H1 (cell line): Measurements from ENCODE around the gene VGLL4. TPM values are rescaled to one million over a fixed set of nuclear protein-coding genes. Genes with fewer than 3 reads are reported as not detected.
A peak's percentile ranks its signal among the peaks of the same experiment; 100 is the strongest.

Experiments
- CTCF ChIA-PET: fragments of 300-600 bp; sonication (Branson Sonifier 250); formaldehyde crosslinking; loops from one replicate; lab custom pipeline; 2021; ENCODE audit not compliant: partially characterized antibody; lab: Charles Lee
- POLR2A ChIA-PET: fragments of 300-600 bp; sonication (Branson Sonifier 250); formaldehyde crosslinking; loops from one replicate; lab custom pipeline; 2021; ENCODE audit warnings: inconsistent platforms; ENCODE audit not compliant: partially characterized antibody; lab: Charles Lee
- DNase-seq, 2 experiments: peaks; one replicate each; pipeline versions ENCODE4 v3.0.0 to v3.0.0-alpha.2; 2010 to 2022; ENCODE audit warnings: low spot score in 2 of 2, low read depth in 1 of 2, mixed read lengths in 1 of 2
- FAIRE-seq: peaks from 2 replicates; lab custom pipeline; 2011; peaks lifted over from hg19 to GRCh38; lab: Jason Lieb, UNC
- H2AFZ ChIP-seq: 2 replicates; pipeline ENCODE4 v1.8.1; 2012; ENCODE audit warnings: low read length, inconsistent platforms
- H2AK5ac ChIP-seq: 2 replicates; pipeline ENCODE4 v1.6.1; 2013; ENCODE audit warnings: low read depth, low read length
- H2BK120ac ChIP-seq: replicated peaks from 2 replicates; pipeline ENCODE3; 2013; ENCODE audit warnings: low read depth, low read length, inconsistent platforms
- H2BK12ac ChIP-seq: 2 replicates; pipeline ENCODE4 v1.6.1; 2013; ENCODE audit warnings: low read depth, low read length
- H2BK15ac ChIP-seq: 2 replicates; pipeline ENCODE4 v1.6.1; 2013; ENCODE audit warnings: low read length
- H2BK20ac ChIP-seq: 2 replicates; pipeline ENCODE4 v1.6.1; 2013; ENCODE audit warnings: low read length
- H2BK5ac ChIP-seq: 2 replicates; pipeline ENCODE4 v1.6.1; 2013; ENCODE audit warnings: low read depth, low read length
- H3K14ac ChIP-seq: 2 replicates; pipeline ENCODE4 v1.6.1; 2013; ENCODE audit warnings: inconsistent platforms; ENCODE audit not compliant: insufficient read length
- H3K18ac ChIP-seq: 2 replicates; pipeline ENCODE4 v1.6.1; 2013; ENCODE audit warnings: low read length; ENCODE audit errors: extremely low read depth
- H3K23ac ChIP-seq: 2 replicates; pipeline ENCODE4 v1.6.1; 2013; ENCODE audit warnings: inconsistent platforms; ENCODE audit not compliant: insufficient read length
- H3K23me2 ChIP-seq: 2 replicates; pipeline ENCODE4 v1.6.1; 2013; ENCODE audit warnings: low read depth, low read length
- H3K27ac ChIP-seq: 2 replicates; pipeline ENCODE4 v1.6.1; 2011; ENCODE audit warnings: low read depth, low read length, inconsistent platforms
- H3K27me3 ChIP-seq, 4 experiments: replicated peaks in 1 of 4; 1 replicate in 1 of 4; 2 replicates in 3 of 4; pipeline versions ENCODE4 v1.6.1 to v1.8.1; 2011 to 2013; ENCODE audit warnings: low read length in 3 of 4, mild to moderate bottlenecking in 3 of 4, inconsistent platforms in 2 of 4, mixed read lengths in 2 of 4, moderate library complexity in 1 of 4; ENCODE audit not compliant: control insufficient read depth in 3 of 4, insufficient read depth in 3 of 4; ENCODE audit errors: extremely low read depth in 1 of 4
- H3K36me3 ChIP-seq, 4 experiments: 2 replicates each; pipeline versions ENCODE4 v1.6.1 to v1.8.1; 2011 to 2013; ENCODE audit warnings: mild to moderate bottlenecking in 4 of 4, low read length in 3 of 4, moderate library complexity in 2 of 4, control low read depth in 1 of 4, inconsistent platforms in 1 of 4; ENCODE audit not compliant: insufficient read depth in 4 of 4, control insufficient read depth in 2 of 4
- H3K4ac ChIP-seq: replicated peaks from 2 replicates; pipeline ENCODE3; 2013; ENCODE audit warnings: low read length, low read depth, mixed read lengths, inconsistent platforms; ENCODE audit not compliant: insufficient read length
- H3K4me1 ChIP-seq, 4 experiments: replicated peaks in 1 of 4; 1 replicate in 1 of 4; 2 replicates in 3 of 4; pipeline versions ENCODE4 v1.6.1 to v1.8.1; 2011 to 2013; ENCODE audit warnings: low read length in 3 of 4, inconsistent platforms in 2 of 4, mixed read lengths in 1 of 4; ENCODE audit not compliant: insufficient read depth in 4 of 4, control insufficient read depth in 3 of 4
- H3K4me2 ChIP-seq, 2 experiments: 2 replicates each; pipeline versions ENCODE4 v1.6.1 to v1.8.1; 2011 to 2013; ENCODE audit warnings: low read depth in 2 of 2, low read length in 2 of 2, control low read depth in 1 of 2, inconsistent platforms in 1 of 2, mild to moderate bottlenecking in 1 of 2; ENCODE audit not compliant: insufficient read depth in 1 of 2
- H3K4me3 ChIP-seq, 4 experiments: fragments of 200-600, 300-600 bp in 1 of 4; sonication (generic), shearing (Covaris generic), sonication (Bioruptor Twin) in 1 of 4; 2 replicates each; pipeline versions ENCODE4 v1.5.1 to v1.8.1; 2011 to 2016; ENCODE audit warnings: low read length in 4 of 4, low read depth in 3 of 4, control low read depth in 2 of 4, inconsistent platforms in 2 of 4, mild to moderate bottlenecking in 2 of 4, mixed read lengths in 1 of 4, moderate library complexity in 1 of 4; ENCODE audit not compliant: insufficient read depth in 2 of 4; ENCODE audit errors: extremely low read depth in 1 of 4
- H3K56ac ChIP-seq: replicated peaks from 2 replicates; pipeline ENCODE3; 2013; ENCODE audit warnings: low read depth, mild to moderate bottlenecking, mixed read lengths, low read length, inconsistent platforms; ENCODE audit not compliant: insufficient read length
- H3K79me1 ChIP-seq: 2 replicates; pipeline ENCODE4 v1.6.1; 2013; ENCODE audit warnings: low read depth, low read length, control low read depth
- H3K79me2 ChIP-seq, 2 experiments: 2 replicates each; pipeline versions ENCODE4 v1.6.1 to v1.8.1; 2012 to 2013; ENCODE audit warnings: low read length in 2 of 2, mild to moderate bottlenecking in 2 of 2, inconsistent platforms in 1 of 2; ENCODE audit not compliant: insufficient read depth in 2 of 2, control insufficient read depth in 1 of 2
- H3K9ac ChIP-seq, 4 experiments: replicated peaks in 1 of 4; 1 replicate in 1 of 4; 2 replicates in 3 of 4; pipeline versions ENCODE4 v1.6.1 to v1.8.1; 2011 to 2013; ENCODE audit warnings: low read depth in 3 of 4, low read length in 3 of 4, control low read depth in 2 of 4, mild to moderate bottlenecking in 2 of 4, moderate library complexity in 2 of 4, inconsistent platforms in 1 of 4; ENCODE audit errors: extremely low read depth in 1 of 4
- H3K9me3 ChIP-seq, 2 experiments: 2 replicates each; pipeline versions ENCODE4 v1.6.1 to v1.8.1; 2012 to 2013; ENCODE audit warnings: mild to moderate bottlenecking in 2 of 2, moderate library complexity in 2 of 2, control low read depth in 1 of 2, inconsistent platforms in 1 of 2, low read depth in 1 of 2, low read length in 1 of 2, mixed read lengths in 1 of 2; ENCODE audit not compliant: insufficient read depth in 2 of 2
- H4K20me1 ChIP-seq, 2 experiments: replicated peaks in 1 of 2; 2 replicates each; pipeline versions ENCODE3 to v1.8.1; 2011 to 2013; ENCODE audit warnings: inconsistent platforms in 2 of 2, low read length in 2 of 2, mild to moderate bottlenecking in 1 of 2; ENCODE audit not compliant: insufficient read depth in 2 of 2, control insufficient read depth in 1 of 2
- H4K5ac ChIP-seq: 2 replicates; pipeline ENCODE4 v1.6.1; 2013; ENCODE audit warnings: low read length, low read depth, mixed read lengths, inconsistent platforms; ENCODE audit not compliant: insufficient read length
- H4K8ac ChIP-seq: 2 replicates; pipeline ENCODE4 v1.8.0; 2013; ENCODE audit warnings: mild to moderate bottlenecking, moderate library complexity, low read length, inconsistent platforms; ENCODE audit not compliant: insufficient read depth; ENCODE audit errors: extremely low read depth
- H4K91ac ChIP-seq: replicated peaks from 2 replicates; pipeline ENCODE3; 2013; ENCODE audit warnings: low read length, mixed read lengths, inconsistent platforms; ENCODE audit not compliant: insufficient read length
- BACH1 ChIP-seq: IDR thresholded peaks from 2 replicates; pipeline ENCODE4 v1.6.1; 2012; ENCODE audit warnings: low read length, improper control_type of control experiment
- BRCA1 ChIP-seq: IDR thresholded peaks from 2 replicates; pipeline ENCODE4 v1.6.1; 2012; ENCODE audit warnings: low read depth, low read length, improper control_type of control experiment
- CBX8 ChIP-seq: fragments of 300-800, 300-1000 bp; sonication (generic); IDR thresholded peaks from 2 replicates; pipeline ENCODE4 v1.7.1; 2016; ENCODE audit warnings: low read depth, low read length, borderline replicate concordance
- CHD2 ChIP-seq: IDR thresholded peaks from 2 replicates; pipeline ENCODE4 v1.6.1; 2012; ENCODE audit warnings: low read length, improper control_type of control experiment
- EZH2 ChIP-seq: fragments of 200-600 bp; sonication (generic); IDR thresholded peaks from 2 replicates; pipeline ENCODE4 v1.7.1; 2012; ENCODE audit warnings: low read depth, mild to moderate bottlenecking, moderate library complexity, low read length, inconsistent platforms; ENCODE audit not compliant: severe bottlenecking
- GTF2F1 ChIP-seq: IDR thresholded peaks from 2 replicates; pipeline ENCODE4 v1.6.1; 2012; ENCODE audit warnings: low read depth, low read length, improper control_type of control experiment, borderline replicate concordance
- JUND ChIP-seq: IDR thresholded peaks from 2 replicates; pipeline ENCODE4 v1.6.1; 2011; ENCODE audit warnings: mild to moderate bottlenecking, improper control_type of control experiment, low read length
- RNF2 ChIP-seq: fragments of 200-900, 300-1000 bp; sonication (generic); IDR thresholded peaks from 2 replicates; pipeline ENCODE4 v1.7.1; 2016; ENCODE audit warnings: borderline replicate concordance, low read depth, mild to moderate bottlenecking, antibody characterized with exemption, low read length; ENCODE audit not compliant: poor library complexity, severe bottlenecking; ENCODE audit errors: missing control alignments
- SIN3A ChIP-seq, 2 experiments: IDR thresholded peaks in 1 of 2; conservative IDR thresholded peaks in 1 of 2; 2 replicates each; pipeline ENCODE4 v1.6.1; 2011 to 2012; ENCODE audit warnings: low read length in 2 of 2, improper control_type of control experiment in 1 of 2, low read depth in 1 of 2, mild to moderate bottlenecking in 1 of 2
- TAF1 ChIP-seq: IDR thresholded peaks from 2 replicates; pipeline ENCODE4 v1.6.1; 2011; ENCODE audit warnings: mild to moderate bottlenecking, low read depth, low read length
- TBP ChIP-seq: IDR thresholded peaks from 2 replicates; pipeline ENCODE4 v1.6.1; 2011; ENCODE audit warnings: low read depth, low read length, improper control_type of control experiment
- TCF12 ChIP-seq: IDR thresholded peaks from 2 replicates; pipeline ENCODE4 v1.6.1; 2011; ENCODE audit warnings: low read depth, mild to moderate bottlenecking, low read length
- WGBS, 2 experiments: shearing (Covaris generic) in 1 of 2; methylation state at CpG; one replicate each; pipeline versions ENCODE4 v1.1.6 to v1.1.7; 2013 to 2015; ENCODE audit warnings: low lambda C conversion rate in 2 of 2, mixed read lengths in 2 of 2, inconsistent platforms in 1 of 2, low coverage in 1 of 2, missing lambda C conversion rate in 1 of 2; ENCODE audit not compliant: insufficient replicate concordance in 2 of 2, insufficient coverage in 1 of 2, insufficient read length in 1 of 2; ENCODE audit errors: extremely low coverage in 1 of 2, missing lambda C conversion rate in 1 of 2; 5-methylcytosine and 5-hydroxymethylcytosine counted together
- polyA plus RNA-seq, 7 experiments: library from polyadenylated mRNA; depleted of rRNA in 3 of 7; stranded (reverse) in 5 of 7; unstranded in 2 of 7; fragments of >200 nt in 5 of 7; fragments of 200-250 nt in 2 of 7; gene quantifications; 1 replicate in 5 of 7; 2 replicates in 1 of 7; 4 replicates in 1 of 7; pipeline versions ENCODE4 v1.2.1 to v1.2.3, GENCODE V29; 2011 to 2013; ENCODE audit warnings: missing spikeins in 2 of 7, mixed read lengths in 2 of 7
- total RNA-seq: library from RNA; stranded (reverse); fragmentation: NEBNext Ultra II Directional; extraction: Animal tissue kit (Norgen Biotek cat#: 25700); gene quantifications from 2 replicates; pipeline ENCODE4 v1.2.1, GENCODE V29; 2021
- TF ChIP-seq, protein P1 (sequence below): IDR thresholded peaks from 2 replicates; pipeline ENCODE4 v1.6.1; 2012; ENCODE audit warnings: inconsistent platforms

The VGLL4 gene
- total and polyA plus RNA-seq, 2 of the 8 experiments (the other 6 are each of a cell fraction or from before 2014, with no cell fraction given): 45.1 to 50.0 TPM

DNA sequence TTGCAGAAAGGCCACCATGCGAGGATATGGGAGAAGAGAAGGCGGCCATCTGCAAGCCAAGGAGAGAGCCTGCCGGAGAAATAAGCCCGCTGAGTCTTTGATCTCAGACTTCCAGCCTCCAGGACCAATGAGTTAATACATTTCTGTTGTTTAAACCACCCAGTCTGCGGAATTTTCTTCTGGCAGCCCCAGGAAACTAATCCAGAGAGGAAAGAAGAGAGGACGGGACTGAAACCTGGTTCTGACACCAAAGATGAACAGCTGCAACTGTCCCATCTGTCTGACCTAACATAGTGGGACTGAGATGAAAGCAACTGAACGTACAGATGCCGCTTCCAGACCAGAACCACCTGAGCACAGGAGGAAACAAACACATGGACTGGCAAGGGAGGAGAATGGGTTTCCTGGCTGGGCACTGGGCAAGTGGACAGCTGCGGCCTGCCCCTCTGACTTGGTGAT lies 32.3 kb downstream of the VGLL4 start:
- Histone ChIP-seq H3K27me3 (no peaks in the 10 kb centered on the region), H2BK20ac (no peak overlapping the region), H3K23ac (no peak overlapping the region), H2AFZ (no peak overlapping the region), H2BK15ac (0 out of 2 replicates have a peak overlapping the region, but pooled peaks have one; percentile 33), H4K8ac (no peak overlapping the region; the same call in 1 of the 2 replicates), H3K4ac (no peak overlapping the region), H2AK5ac (no peak overlapping the region), H3K18ac (peak overlapping the region; percentile 9; the same call in 1 of the 2 replicates), H3K4me2 (peak overlapping the region in 1 of 2 experiments; percentile 6; a peak in 1 of 4 replicates), H3K56ac (no peak overlapping the region), H3K4me3 (no peak overlapping the region), H3K79me2 (peaks cover 4 to 99% of the 10 kb centered on the region in 2 experiments), H2BK5ac (no peak overlapping the region), H3K14ac (no peak overlapping the region), H4K20me1 (peaks cover 16 to 22% of the 10 kb centered on the region in 2 experiments), H3K4me1 (peaks cover 7 to 27% (median 13%) of the 10 kb centered on the region in 4 experiments), H3K79me1 (peaks cover 14% of the 10 kb centered on the region), H3K36me3 (no peaks in the 10 kb centered on the region), H3K9ac (no peak overlapping the region), H4K5ac (no peak overlapping the region), H3K23me2 (no peaks in the 10 kb centered on the region), H3K27ac (no peak overlapping the region), H2BK120ac (no peak overlapping the region), H4K91ac (peak overlapping the region; percentile 35), H2BK12ac (no peak overlapping the region), H3K9me3 (no peaks in the 10 kb centered on the region)
- ChIA-PET CTCF (interaction anchor here (1.4 kb wide), 1 partner anchor 18 kb away, joined by 4 read pairs; no protein-coding TSS in a partner anchor), POLR2A (interaction anchor here (1.8 to 2.2 kb wide), 2 partner anchors 10 to 23 kb away, joined by 5 to 6 read pairs; no protein-coding TSS in a partner anchor)
- no peak for FAIRE-seq
- 90% methylated on average over 9 of the region's 9 CpGs; no CpG with 5 or more reads in 1 of the 2 experiments for WGBS, 2 experiments
- DNase-seq: no peak
- TF ChIP-seq CHD2: no peak
- no peak for TF ChIP-seq BRCA1
- TF ChIP-seq EZH2: no peak
- no peak for TF ChIP-seq TCF12
- TF ChIP-seq JUND: no peak
- TF ChIP-seq GTF2F1: no peak
- TF ChIP-seq BACH1: no peak
- no peak for TF ChIP-seq RNF2
- TF ChIP-seq TBP: no peak
- TF ChIP-seq SIN3A (conservative IDR thresholded peaks at IDR 0.05 in 1 of 2, IDR thresholded peaks at IDR 0.05 in 1 of 2; ENCODE audit: low read depth in 1 of 2, low read length in 2 of 2): no peak
- TF ChIP-seq, protein P1, sequence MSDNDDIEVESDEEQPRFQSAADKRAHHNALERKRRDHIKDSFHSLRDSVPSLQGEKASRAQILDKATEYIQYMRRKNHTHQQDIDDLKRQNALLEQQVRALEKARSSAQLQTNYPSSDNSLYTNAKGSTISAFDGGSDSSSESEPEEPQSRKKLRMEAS: no peak
- TF ChIP-seq CBX8: no peak
- no peak for TF ChIP-seq TAF1
